HG03135 (cell line): ENCODE data around the gene ESRP2.

Source experiments
- ATAC-seq: cut with Tn5 transposase; IDR thresholded peaks from one replicate; pipeline ENCODE4 v1.9.1; 2021; ENCODE audit warnings: mild to moderate bottlenecking, moderate library complexity; ENCODE audit not compliant: unreplicated experiment

Gene ESRP2

GRCh38 chr16:68264128-68265077, 28.5 kb upstream of the ESRP2 start, which contains the start of gene SLC7A6:
Gene SLC7A6 (plus strand): TSS chr16:68264526. CDS start chr16:68274727, 10,201 bp downstream.
- ATAC-seq = peak; percentile 56

DNA sequence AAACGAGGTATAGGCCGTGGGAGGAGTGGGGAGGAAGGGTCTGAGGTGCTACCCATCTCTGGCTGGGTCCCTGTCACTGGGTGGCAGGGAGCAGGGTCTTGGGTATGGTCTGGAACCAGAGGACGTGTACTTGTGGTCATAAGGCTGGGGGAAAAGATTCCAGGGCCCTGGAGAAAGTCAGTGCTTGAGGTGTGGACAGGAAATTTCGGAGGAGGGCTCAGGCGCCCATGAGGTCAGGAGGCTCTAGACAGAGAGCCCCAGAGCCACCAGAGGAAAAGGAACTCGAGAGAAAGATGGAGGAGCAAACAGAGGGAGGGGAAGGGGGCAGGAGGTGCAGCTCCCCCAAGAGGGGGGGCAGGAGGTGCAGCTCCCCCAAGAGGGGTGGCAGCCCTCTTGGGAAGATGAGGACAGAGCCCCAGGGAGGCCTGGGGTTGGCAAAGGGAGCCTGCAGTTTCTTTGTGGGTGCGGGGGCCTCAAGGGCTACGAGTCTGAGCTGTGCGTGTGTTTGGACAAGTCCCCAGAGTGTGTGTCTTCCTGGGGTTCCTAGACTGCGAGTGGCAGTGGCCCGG, 27.7 kb upstream of the ESRP2 start:
- ATAC-seq = no peak

- ATAC-seq = no peak
Observed at GRCh38 chr16:68259007-68259825, 23.3 kb upstream of the ESRP2 start.

DNA sequence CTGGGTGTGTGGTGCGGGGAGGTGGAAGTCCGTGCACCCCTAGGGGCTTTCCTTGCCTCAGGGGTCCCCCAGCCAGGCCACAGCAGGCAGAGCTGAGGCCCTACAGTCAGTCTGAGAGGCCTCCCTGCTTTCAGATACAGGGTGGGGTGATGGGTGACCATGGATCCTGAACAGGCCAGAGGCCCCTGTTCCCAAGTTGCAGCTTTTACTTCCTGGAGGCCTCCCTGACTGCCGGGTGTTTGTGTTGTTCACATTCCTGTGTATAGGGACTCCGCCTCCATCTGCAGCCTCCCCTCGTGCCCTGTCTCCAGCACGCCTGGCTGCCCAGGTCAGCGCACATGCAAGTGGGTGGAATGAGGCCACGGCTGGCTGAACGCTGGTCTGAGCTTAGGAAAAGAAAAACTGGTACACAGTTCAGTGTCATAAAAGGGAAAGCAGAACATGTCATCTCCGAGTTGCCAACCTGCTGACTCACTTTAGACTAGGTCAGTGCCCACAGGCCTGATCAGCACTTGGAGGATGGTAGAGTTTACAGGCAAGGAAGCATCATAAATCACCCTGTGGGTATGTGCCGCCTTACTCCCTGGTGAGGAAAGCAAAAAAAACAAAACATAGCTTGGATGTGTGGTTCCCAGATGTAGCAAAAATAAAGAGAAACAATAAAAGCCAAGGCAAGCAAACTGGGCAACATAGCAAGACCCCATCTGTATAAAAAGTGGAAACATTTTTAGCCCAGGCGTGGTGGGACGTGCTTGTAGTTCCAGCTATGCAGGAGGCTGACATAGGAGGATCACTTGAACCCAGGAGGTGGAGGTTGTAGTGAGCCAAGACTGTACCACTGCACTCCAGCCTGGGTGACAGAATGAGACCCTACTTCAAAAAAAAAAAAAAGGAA, 22.2 kb upstream of the ESRP2 start:
- no peak for ATAC-seq

- no peak for ATAC-seq
Observed at GRCh38 chr16:68257251-68257905, 21.5 kb upstream of the ESRP2 start.

DNA sequence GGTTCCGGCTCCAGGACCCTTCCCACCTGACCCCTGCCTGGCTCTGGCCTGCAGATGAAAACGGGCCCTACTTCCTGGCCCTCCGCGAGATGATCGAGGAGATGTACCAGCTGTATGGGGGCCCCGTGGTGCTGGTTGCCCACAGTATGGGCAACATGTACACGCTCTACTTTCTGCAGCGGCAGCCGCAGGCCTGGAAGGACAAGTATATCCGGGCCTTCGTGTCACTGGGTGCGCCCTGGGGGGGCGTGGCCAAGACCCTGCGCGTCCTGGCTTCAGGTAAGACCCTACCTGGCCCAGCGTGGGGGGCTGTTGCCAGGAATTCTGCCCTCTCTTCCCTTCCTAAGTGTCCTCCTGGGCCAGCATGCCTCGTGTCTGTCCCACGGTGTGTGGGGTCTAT, 19.8 kb upstream of the ESRP2 start:
- ATAC-seq = no peak

DNA sequence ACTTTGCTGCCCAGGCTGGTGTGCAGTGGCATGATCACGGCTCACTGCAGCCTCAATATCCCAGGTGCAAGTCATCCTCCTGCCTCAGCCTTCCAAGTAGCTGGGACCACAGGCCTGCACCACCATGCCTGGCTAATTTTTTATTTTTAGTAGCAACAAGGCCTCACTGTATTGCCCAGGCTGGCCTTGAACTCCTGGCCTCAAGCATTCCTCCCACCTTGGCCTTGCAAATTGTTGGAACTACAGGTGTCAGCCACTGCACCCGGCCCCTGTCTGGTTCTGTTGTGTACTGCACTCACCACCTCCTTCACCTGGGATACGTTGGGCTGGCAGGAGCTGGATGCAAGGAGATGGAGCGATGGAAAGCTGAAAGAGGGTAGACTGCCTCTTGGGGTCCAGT, 17.8 kb upstream of the ESRP2 start:
- no peak for ATAC-seq

- no peak for ATAC-seq
Observed at GRCh38 chr16:68252383-68252782, 16.5 kb upstream of the ESRP2 start.

DNA sequence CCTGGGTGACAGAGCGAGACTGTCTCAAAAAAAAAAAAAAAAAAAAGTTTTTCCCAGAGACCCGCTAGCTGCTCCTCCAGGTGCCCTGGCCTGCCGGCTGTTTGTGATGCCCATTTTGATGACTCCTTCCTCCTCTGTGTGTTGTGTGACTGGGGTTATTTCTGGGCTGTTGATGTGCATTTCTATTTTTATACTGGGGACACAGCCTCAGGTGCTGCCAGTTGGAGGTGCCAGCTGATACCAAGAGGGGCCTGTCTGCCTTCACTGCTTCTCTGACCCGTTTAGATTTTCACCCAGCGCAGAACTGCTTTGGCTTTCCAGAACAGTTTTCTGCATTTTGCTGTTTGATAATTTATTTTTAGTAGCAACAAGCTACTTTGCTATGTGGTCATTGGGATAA, 15.9 kb upstream of the ESRP2 start:
- no peak for ATAC-seq

GRCh38 chr16:68250951-68251350, 15.0 kb upstream of the ESRP2 start:
- no peak for ATAC-seq

DNA sequence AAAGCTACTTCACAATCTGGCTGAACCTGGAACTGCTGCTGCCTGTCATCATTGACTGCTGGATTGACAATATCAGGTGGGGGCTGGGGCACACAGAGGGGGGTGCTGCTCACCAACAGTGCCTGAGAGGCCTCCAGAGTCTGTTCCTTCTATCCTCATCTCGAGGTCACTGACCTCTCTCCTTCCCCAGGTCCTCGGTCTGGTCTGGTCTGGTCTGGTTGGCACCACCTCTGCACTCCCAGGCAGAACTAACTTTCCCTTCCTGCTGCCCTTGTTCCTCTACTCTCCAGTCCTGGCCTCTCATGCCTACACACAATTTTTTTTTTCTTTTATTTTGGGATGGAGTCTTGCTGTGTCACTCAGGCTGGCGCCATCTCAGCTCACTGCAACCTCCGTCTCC, 13.4 kb upstream of the ESRP2 start:
- no peak for ATAC-seq

DNA sequence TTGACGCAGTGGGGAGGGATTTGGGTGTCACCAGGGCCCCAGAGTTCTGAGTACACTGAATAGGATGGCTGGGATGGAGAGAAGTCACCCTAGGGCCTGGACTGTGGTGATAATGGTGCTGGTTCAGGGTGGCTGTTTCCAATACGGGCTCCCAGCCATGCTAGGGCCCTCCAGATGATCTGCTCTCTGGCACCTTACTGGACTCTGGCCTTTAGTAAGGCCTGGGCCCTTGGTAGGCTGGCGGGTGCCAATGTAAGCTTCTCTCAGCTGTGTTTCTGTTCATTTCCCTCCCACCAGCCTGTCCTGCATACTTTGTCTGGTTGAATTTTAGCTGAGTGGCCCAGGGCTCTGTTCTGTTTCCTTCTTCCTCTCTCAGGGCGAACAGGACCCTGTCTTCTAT, 12.0 kb upstream of the ESRP2 start:
- no peak for ATAC-seq

- ATAC-seq = no peak
Observed at GRCh38 chr16:68247400-68247799, 11.5 kb upstream of the ESRP2 start.

GRCh38 chr16:68246666-68247065, 10.7 kb upstream of the ESRP2 start:
- no peak for ATAC-seq

- no peak for ATAC-seq
Observed at GRCh38 chr16:68246121-68246520, 10.2 kb upstream of the ESRP2 start.

DNA sequence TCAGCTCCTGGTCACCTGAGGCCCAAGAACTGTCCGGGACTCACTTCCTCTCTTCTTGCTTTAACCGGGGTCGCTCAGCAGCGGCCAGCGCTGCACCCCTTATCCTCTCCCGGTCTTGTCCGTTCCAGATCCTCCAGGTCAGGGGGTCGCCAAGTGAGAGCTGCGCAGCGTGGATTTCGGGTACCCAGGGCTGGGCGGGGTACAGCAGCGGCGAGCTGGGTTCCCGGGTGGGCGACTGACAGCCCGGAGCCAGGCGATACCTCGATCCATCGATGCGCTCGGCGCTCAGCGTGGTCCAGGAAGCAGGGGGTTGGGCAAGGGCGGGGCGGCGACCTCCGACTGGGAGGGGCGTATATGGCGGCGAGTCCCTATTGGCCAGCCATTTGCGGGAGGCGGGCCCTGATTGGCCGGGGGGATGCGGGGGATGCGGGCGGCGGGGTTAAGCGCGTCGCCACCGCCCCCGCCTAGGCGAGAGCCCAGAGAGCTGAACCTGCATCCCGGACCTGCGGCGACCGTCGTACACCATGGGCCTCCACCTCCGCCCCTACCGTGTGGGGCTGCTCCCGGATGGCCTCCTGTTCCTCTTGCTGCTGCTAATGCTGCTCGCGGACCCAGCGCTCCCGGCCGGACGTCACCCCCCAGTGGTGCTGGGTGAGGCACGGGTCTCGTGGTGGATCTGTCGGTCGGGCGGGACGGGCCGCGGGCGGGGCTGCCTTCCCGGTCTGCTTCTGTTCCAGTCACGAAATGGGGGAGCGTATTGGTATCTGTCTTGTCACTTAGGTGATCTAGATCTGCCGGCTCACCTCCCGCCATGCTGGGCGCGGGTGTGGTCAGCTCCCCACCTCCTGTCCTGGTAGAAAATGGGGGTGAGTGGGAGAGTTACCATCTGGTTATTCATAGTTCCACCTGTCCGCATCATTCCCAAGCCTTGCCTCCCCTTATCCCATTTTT, 9.3 kb upstream of the ESRP2 start, which contains the start of gene PLA2G15:
Gene PLA2G15, plus strand, starts transcription at position 471 of the 951 bp plus-strand sequence. Its CDS starts 54 bp downstream, at position 525.
- peak; percentile 76 for ATAC-seq

DNA sequence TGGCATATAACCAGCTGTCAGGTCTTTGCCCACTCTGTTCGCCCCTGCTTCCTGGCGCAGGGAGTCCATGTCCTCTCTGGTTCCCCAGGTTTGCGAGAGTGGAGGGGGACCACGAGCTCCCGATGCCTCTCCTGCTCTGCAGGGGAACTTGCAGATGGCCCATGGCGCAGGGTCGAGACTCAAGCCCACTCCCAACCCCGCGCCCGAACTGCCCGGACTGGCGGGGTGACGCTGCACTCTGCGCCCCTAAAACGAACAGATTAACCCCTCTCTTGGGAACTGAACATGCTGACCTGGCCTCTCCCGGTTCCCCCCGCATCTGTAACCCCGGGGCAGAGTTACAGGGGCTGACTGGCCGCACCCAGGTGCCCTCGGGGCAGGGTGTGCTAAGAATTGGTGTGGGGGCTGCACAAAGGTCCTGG, 8.6 kb upstream of the ESRP2 start:
- peak; percentile 3 for ATAC-seq
